ENCODE results near the gene SUPT7L. TPM values are rescaled to one million over a fixed set of nuclear protein-coding genes. Genes with fewer than 3 reads are reported as not detected.

The SUPT7L gene
- total and polyA plus RNA-seq, 4 donors: 9.6 to 14.6 (median 11.5) TPM

DNA sequence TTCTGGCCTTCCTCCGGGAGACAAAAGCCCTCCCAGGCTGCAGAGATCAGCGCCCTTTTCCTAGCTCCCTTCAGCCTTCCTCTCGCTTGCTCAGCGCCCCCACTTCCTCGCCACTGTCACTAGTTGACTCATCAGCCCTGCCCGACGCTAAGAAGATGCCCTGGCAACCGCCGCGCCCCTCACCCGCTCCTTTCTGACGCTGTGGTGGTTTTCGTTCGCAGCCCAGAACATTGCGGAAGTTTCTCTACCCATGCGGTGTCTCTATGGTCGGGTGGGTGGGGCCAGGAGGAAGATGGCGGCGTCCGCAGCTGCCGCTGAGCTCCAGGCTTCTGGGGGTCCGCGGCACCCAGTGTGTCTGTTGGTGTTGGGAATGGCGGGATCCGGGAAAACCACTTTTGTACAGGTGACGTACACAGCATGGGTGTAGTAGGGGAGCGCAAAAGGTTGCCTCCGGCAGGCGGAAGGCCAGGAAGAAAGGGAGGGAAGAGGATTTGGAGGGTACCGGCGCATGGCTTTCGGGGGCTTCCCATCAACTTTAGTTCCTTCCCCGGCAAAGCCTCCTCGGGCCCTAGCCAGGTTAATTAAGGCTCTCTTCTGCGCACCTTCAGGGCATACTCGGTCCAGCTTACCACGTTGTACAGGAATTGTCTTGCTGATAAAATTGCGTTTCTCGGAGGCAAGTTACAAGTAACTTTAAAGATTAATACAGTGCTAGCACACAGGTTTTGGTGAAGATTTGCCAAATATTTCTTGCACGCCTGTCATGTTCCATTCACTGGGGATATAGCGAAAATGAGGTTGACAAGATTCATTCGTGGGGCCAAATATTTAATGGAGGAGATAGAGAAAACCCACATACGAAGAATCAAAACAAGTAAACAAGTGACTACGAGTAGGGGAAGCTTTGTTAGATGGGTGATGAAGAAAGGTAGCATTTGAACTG lies 34.4 kb downstream of the SUPT7L start, which contains the start of the genes CCDC121 and GPN1 (continued):
- peak; percentile 46 for TF ChIP-seq REST (IDR thresholded peaks at IDR 0.05)
- TF ChIP-seq YY1 (IDR thresholded peaks at IDR 0.05): peak; percentile 98
- TF ChIP-seq RAD21 (IDR thresholded peaks at IDR 0.05): peak; percentile 48 to 60

DNA sequence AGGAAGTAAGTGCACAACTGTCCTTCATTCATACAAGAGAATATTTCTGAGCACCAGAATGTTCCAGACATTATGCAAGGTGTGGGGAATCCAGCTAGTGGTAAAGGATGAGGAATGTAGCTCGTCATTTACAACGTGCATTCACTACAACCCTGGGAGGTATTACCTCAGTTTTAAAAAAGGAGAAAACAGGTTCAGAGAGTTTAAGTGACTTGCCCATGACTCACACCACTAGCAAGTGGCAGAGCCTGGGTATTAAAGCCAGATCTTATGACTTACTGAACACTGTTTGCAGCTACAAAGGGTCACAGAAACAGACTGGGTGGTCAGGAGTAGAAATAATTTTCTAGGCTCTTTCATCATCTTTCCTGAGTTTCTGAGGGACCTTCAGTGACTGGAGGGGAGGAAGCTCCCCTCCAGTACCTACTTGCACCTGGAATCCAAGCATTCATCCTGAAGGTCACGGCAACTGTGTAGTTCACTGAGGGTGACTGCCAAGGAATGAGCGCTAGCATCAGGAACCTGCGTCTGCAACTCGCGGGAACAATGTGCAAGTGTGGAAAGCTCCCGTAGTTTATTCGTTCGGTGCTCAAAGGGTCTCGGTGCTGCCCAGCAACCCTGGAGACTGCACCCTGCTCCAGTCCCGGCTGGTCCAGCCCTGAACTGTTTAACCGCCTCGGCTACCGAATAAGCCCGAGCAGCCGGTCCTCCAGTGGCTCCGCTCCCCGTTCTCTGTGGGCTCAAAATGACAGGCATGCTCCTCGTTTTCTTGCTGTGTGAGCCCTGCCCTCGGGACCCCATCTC lies 35.2 kb downstream of the SUPT7L start:
- no peak for TF ChIP-seq FOXA1 (IDR thresholded peaks at IDR 0.05)
- TF ChIP-seq, protein P1, sequence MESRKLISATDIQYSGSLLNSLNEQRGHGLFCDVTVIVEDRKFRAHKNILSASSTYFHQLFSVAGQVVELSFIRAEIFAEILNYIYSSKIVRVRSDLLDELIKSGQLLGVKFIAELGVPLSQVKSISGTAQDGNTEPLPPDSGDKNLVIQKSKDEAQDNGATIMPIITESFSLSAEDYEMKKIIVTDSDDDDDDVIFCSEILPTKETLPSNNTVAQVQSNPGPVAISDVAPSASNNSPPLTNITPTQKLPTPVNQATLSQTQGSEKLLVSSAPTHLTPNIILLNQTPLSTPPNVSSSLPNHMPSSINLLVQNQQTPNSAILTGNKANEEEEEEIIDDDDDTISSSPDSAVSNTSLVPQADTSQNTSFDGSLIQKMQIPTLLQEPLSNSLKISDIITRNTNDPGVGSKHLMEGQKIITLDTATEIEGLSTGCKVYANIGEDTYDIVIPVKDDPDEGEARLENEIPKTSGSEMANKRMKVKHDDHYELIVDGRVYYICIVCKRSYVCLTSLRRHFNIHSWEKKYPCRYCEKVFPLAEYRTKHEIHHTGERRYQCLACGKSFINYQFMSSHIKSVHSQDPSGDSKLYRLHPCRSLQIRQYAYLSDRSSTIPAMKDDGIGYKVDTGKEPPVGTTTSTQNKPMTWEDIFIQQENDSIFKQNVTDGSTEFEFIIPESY (IDR thresholded peaks at IDR 0.05): no peak
- no peak for TF ChIP-seq JUND (IDR thresholded peaks at IDR 0.05)
- no peak for TF ChIP-seq HNF4G (IDR thresholded peaks at IDR 0.05)
- no peak for TF ChIP-seq GABPA (IDR thresholded peaks at IDR 0.05 in 1 of 2, conservative IDR thresholded peaks at IDR 0.05 in 1 of 2)
- no peak for TF ChIP-seq FOXA2 (IDR thresholded peaks at IDR 0.05)
- no peak for TF ChIP-seq YY1 (IDR thresholded peaks at IDR 0.05)
- TF ChIP-seq SP1 (IDR thresholded peaks at IDR 0.05): no peak
- TF ChIP-seq ATF3 (IDR thresholded peaks at IDR 0.05): no peak
- TF ChIP-seq REST (IDR thresholded peaks at IDR 0.05): no peak
- no peak for TF ChIP-seq MAX (IDR thresholded peaks at IDR 0.05)
- no peak for TF ChIP-seq EGR1 (IDR thresholded peaks at IDR 0.05; ENCODE audit: low read depth in 2 of 2)
- TF ChIP-seq, protein P2, sequence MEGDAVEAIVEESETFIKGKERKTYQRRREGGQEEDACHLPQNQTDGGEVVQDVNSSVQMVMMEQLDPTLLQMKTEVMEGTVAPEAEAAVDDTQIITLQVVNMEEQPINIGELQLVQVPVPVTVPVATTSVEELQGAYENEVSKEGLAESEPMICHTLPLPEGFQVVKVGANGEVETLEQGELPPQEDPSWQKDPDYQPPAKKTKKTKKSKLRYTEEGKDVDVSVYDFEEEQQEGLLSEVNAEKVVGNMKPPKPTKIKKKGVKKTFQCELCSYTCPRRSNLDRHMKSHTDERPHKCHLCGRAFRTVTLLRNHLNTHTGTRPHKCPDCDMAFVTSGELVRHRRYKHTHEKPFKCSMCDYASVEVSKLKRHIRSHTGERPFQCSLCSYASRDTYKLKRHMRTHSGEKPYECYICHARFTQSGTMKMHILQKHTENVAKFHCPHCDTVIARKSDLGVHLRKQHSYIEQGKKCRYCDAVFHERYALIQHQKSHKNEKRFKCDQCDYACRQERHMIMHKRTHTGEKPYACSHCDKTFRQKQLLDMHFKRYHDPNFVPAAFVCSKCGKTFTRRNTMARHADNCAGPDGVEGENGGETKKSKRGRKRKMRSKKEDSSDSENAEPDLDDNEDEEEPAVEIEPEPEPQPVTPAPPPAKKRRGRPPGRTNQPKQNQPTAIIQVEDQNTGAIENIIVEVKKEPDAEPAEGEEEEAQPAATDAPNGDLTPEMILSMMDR (IDR thresholded peaks at IDR 0.05; ENCODE audit: low read depth, low read length, missing input control): no peak
- no peak for TF ChIP-seq TAF1 (conservative IDR thresholded peaks at IDR 0.05)
- no peak for TF ChIP-seq RAD21 (IDR thresholded peaks at IDR 0.05)
- H3K4me1 ChIP-seq (ENCODE audit: control insufficient read depth in 4 of 4, insufficient read depth in 4 of 4, low read length in 3 of 4): peaks cover 0 to 19% (median 14%) of the 10 kb centered on the region in 4 donors

More for the DNA sequence above, 35.2 kb downstream of the SUPT7L start:
- H3K9me3 ChIP-seq (ENCODE audit: control insufficient read depth in 4 of 4, low read length in 3 of 4): no peaks in the 10 kb centered on the region
- WGBS: 6% methylated on average over 21 of the region's 21 CpGs
- H3K4me3 ChIP-seq (ENCODE audit: low read depth in 1 of 3, low read length in 3 of 3): peak overlapping the region; percentile 70 to 100 (median 89)
- peak overlapping the region; percentile 32 to 70 for H3K27ac ChIP-seq (ENCODE audit: low read depth in 1 of 2, low read length in 2 of 2)
- peak; percentile 43 for DNase-seq (ENCODE audit: low spot score)
- peak overlapping the region; percentile 20 to 93 for H3K9ac ChIP-seq (ENCODE audit: low read depth in 1 of 2, low read length in 2 of 2)
- no peaks in the 10 kb centered on the region for H3K27me3 ChIP-seq (ENCODE audit: control insufficient read depth in 4 of 4, insufficient read depth in 4 of 4, low read length in 3 of 4)
- H3K36me3 ChIP-seq (ENCODE audit: control insufficient read depth in 4 of 4, insufficient read depth in 3 of 4, low read depth in 1 of 4, low read length in 3 of 4): peaks cover 4 to 20% (median 15%) of the 10 kb centered on the region in 4 donors
